MM.1S (cell line): ENCODE results near the gene CFAP90.

ENCODE experiments used
- CTCF ChIP-seq: fragments of 300-600 bp; sonication (generic); IDR thresholded peaks from 2 replicates; pipeline ENCODE4 v1.5.1; 2016; ENCODE audit warnings: antibody characterized with exemption, low read length, mixed read lengths
- EZH2 ChIP-seq: fragments of 300-600 bp; sonication (generic); optimal IDR thresholded peaks from 2 replicates; pipeline ENCODE3; 2017; ENCODE audit warnings: low read depth, mild to moderate bottlenecking, antibody characterized with exemption, low read length, mixed read lengths
- EZH2phosphoT487 ChIP-seq: fragments of 300-600 bp; sonication (generic); IDR thresholded peaks from 2 replicates; pipeline ENCODE4 v1.6.1; 2018; ENCODE audit warnings: antibody characterized with exemption, low read length

GRCh38 chr5:7874639-7875038 lies 23.7 kb upstream of the CFAP90 start:
- TF ChIP-seq CTCF (no peak), EZH2 (no peak), EZH2phosphoT487 (no peak)
